GM23248 (cell line): ENCODE results near the gene PLAGL2. TPM values are rescaled to one million over a fixed set of nuclear protein-coding genes. Genes with fewer than 3 reads are reported as not detected.
"Not testable (repeated sequence)": the region's sequence is repeated elsewhere in the genome, so short reads cannot be mapped to it uniquely, and the experiment has no call there.

Source experiments
- DNase-seq: peaks from one replicate; pipeline ENCODE4 v3.0.0-alpha.2; 2015
- H2AFZ ChIP-seq: fragments of 200-600 bp; sonication (generic); 2 replicates; pipeline ENCODE4 v1.6.1; 2016; ENCODE audit warnings: antibody characterized with exemption
- H3F3A ChIP-seq: fragments of 200-600 bp; sonication (generic); 2 replicates; pipeline ENCODE4 v1.6.1; 2016; ENCODE audit warnings: mild to moderate bottlenecking, antibody characterized with exemption, mixed run types; ENCODE audit not compliant: insufficient read depth
- H3K27ac ChIP-seq: fragments of 200-600 bp; sonication (generic); 2 replicates; pipeline ENCODE4 v1.5.1; 2016; ENCODE audit warnings: mild to moderate bottlenecking
- H3K27me3 ChIP-seq: fragments of 200-600 bp; sonication (generic); replicated peaks from 2 replicates; pipeline ENCODE4 v1.6.1; 2016; ENCODE audit warnings: mild to moderate bottlenecking; ENCODE audit not compliant: insufficient read depth
- H3K36me3 ChIP-seq: fragments of 200-600 bp; sonication (generic); 2 replicates; pipeline ENCODE4 v1.6.1; 2016; ENCODE audit warnings: low read depth, mild to moderate bottlenecking
- H3K4me1 ChIP-seq: fragments of 200-600 bp; sonication (generic); 2 replicates; pipeline ENCODE4 v1.6.1; 2016; ENCODE audit warnings: mild to moderate bottlenecking; ENCODE audit not compliant: insufficient read depth
- H3K4me2 ChIP-seq: fragments of 200-600 bp; sonication (generic); one replicate; pipeline ENCODE4 v1.6.1; 2016; ENCODE audit warnings: mild to moderate bottlenecking; ENCODE audit not compliant: unreplicated experiment
- H3K4me3 ChIP-seq: fragments of 200-600 bp; sonication (generic); 2 replicates; pipeline ENCODE4 v1.5.1; 2016; ENCODE audit warnings: mild to moderate bottlenecking
- H3K79me2 ChIP-seq: fragments of 200-600 bp; sonication (generic); 2 replicates; pipeline ENCODE4 v1.6.1; 2016; ENCODE audit warnings: mild to moderate bottlenecking; ENCODE audit not compliant: insufficient read depth
- H3K9ac ChIP-seq: fragments of 200-600 bp; sonication (generic); 2 replicates; pipeline ENCODE4 v1.6.1; 2016; ENCODE audit warnings: mild to moderate bottlenecking
- H3K9me2 ChIP-seq: fragments of 200-600 bp; sonication (generic); 2 replicates; pipeline ENCODE4 v1.6.1; 2016; ENCODE audit warnings: mixed run types, mild to moderate bottlenecking, moderate library complexity; ENCODE audit not compliant: insufficient read depth
- H3K9me3 ChIP-seq: fragments of 200-600 bp; sonication (generic); one replicate; pipeline ENCODE4 v1.6.1; 2017; ENCODE audit warnings: low read depth
- H4K20me1 ChIP-seq: fragments of 200-600 bp; sonication (generic); 2 replicates; pipeline ENCODE4 v1.6.0; 2016; ENCODE audit not compliant: insufficient read depth
- EZH2 ChIP-seq: fragments of 200-600 bp; sonication (generic); IDR thresholded peaks from 2 replicates; pipeline ENCODE4 v1.6.1; 2018; ENCODE audit warnings: antibody characterized with exemption, mild to moderate bottlenecking; ENCODE audit not compliant: insufficient read depth, poor library complexity, severe bottlenecking
- EZH2phosphoT487 ChIP-seq: fragments of 200-600 bp; sonication (generic); IDR thresholded peaks from 2 replicates; pipeline ENCODE4 v1.6.1; 2018; ENCODE audit warnings: antibody characterized with exemption, moderate library complexity, mild to moderate bottlenecking, low read depth; ENCODE audit not compliant: insufficient read depth
- WGBS, 2 experiments: methylation state at CpG; one replicate each; pipeline ENCODE4 v1.1.6; 2015 to 2017; ENCODE audit warnings: low lambda C conversion rate in 2 of 2, low coverage in 1 of 2; ENCODE audit errors: missing lambda C conversion rate in 2 of 2; 5-methylcytosine and 5-hydroxymethylcytosine counted together
- in situ Hi-C: fragments of 300-500 bp; cut with MboI; formaldehyde crosslinking; loops from 2 replicates; pipeline ENCODE4 v1.15.0; 2020
- polyA plus RNA-seq: library from polyadenylated mRNA; unstranded; fragments of >200 nt; fragmentation: Nextera tagmentation; extraction: Ambion mirVana; gene quantifications from 2 replicates; pipeline ENCODE4 v1.2.1, GENCODE V29; 2016
- total RNA-seq: library from RNA; depleted of rRNA; stranded (reverse); fragments of >200 nt; shearing (Covaris generic); gene quantifications from 2 replicates; pipeline ENCODE4 v1.2.3, GENCODE V29; 2014

PLAGL2 gene
- total and polyA plus RNA-seq, 2 experiments from 2014 or later = 2.1 to 4.1 TPM

GRCh38 chr20:32181606-32182005 is 25.9 kb downstream of the PLAGL2 start:
- Histone ChIP-seq H3K9me2 (no peaks in the 10 kb centered on the region), H3K36me3 (no peaks in the 10 kb centered on the region), H3K9me3 (no peaks in the 10 kb centered on the region), H3K79me2 (no peaks in the 10 kb centered on the region), H2AFZ (no peak overlapping the region), H3F3A (no peaks in the 10 kb centered on the region), H3K4me1 (no peaks in the 10 kb centered on the region), H3K27me3 (no peaks in the 10 kb centered on the region), H3K4me3 (no peak overlapping the region), H3K9ac (no peak overlapping the region), H3K4me2 (no peak overlapping the region), H4K20me1 (no peaks in the 10 kb centered on the region), H3K27ac (no peak overlapping the region)
- WGBS, 2 experiments = 92 to 96% methylated on average over 2 of the region's 2 CpGs
- no peak for TF ChIP-seq EZH2
- no peak for TF ChIP-seq EZH2phosphoT487
- in situ Hi-C loops = no loop called here
- no peak for DNase-seq

GRCh38 chr20:32179934-32180333 is 27.6 kb downstream of the PLAGL2 start:
- Histone ChIP-seq H3K4me1 (no peaks in the 10 kb centered on the region), H3K9me2 (no peaks in the 10 kb centered on the region), H2AFZ (no peak overlapping the region), H3K4me2 (no peak overlapping the region), H3K27me3 (no peaks in the 10 kb centered on the region), H3K9ac (no peak overlapping the region), H3K9me3 (no peaks in the 10 kb centered on the region), H3K27ac (no peak overlapping the region), H3K36me3 (no peaks in the 10 kb centered on the region), H3K79me2 (no peaks in the 10 kb centered on the region), H4K20me1 (no peaks in the 10 kb centered on the region), H3K4me3 (no peak overlapping the region), H3F3A (no peaks in the 10 kb centered on the region)
- in situ Hi-C loops = no loop called here
- no peak for DNase-seq
- WGBS, 2 experiments = 76 to 78% methylated on average over 4 of the region's 4 CpGs
- TF ChIP-seq EZH2phosphoT487 = no peak
- no peak for TF ChIP-seq EZH2

GRCh38 chr20:32179515-32179914 is 28.0 kb downstream of the PLAGL2 start:
- no peaks in the 10 kb centered on the region for H3F3A ChIP-seq
- H2AFZ ChIP-seq = no peak overlapping the region
- DNase-seq = no peak
- no peaks in the 10 kb centered on the region for H3K36me3 ChIP-seq
- H4K20me1 ChIP-seq = no peaks in the 10 kb centered on the region
- H3K9me3 ChIP-seq = no peaks in the 10 kb centered on the region
- no peak overlapping the region for H3K4me3 ChIP-seq
- H3K27me3 ChIP-seq = no peaks in the 10 kb centered on the region
- H3K4me1 ChIP-seq = no peaks in the 10 kb centered on the region
- H3K27ac ChIP-seq = no peak overlapping the region
- TF ChIP-seq EZH2 (no peak), EZH2phosphoT487 (no peak)
- in situ Hi-C loops = no loop called here
- no peaks in the 10 kb centered on the region for H3K9me2 ChIP-seq
- H3K9ac ChIP-seq = no peak overlapping the region
- no peak overlapping the region for H3K4me2 ChIP-seq
- 77 to 81% methylated on average over 2 of the region's 2 CpGs for WGBS, 2 experiments
- no peaks in the 10 kb centered on the region for H3K79me2 ChIP-seq

GRCh38 chr20:32177696-32178095 is 29.8 kb downstream of the PLAGL2 start:
- DNase-seq, H3K4me2 ChIP-seq, H3F3A ChIP-seq, H3K9ac ChIP-seq, in situ Hi-C loops, H3K4me1 ChIP-seq, H2AFZ ChIP-seq, H3K27me3 ChIP-seq, H3K36me3 ChIP-seq, H3K9me3 ChIP-seq, H3K4me3 ChIP-seq, H4K20me1 ChIP-seq, H3K79me2 ChIP-seq, H3K9me2 ChIP-seq, H3K27ac ChIP-seq: not testable (repeated sequence)
- 89 to 90% methylated on average over 7 of the region's 7 CpGs for WGBS, 2 experiments

GRCh38 chr20:32168184-32168910 is 39.2 kb downstream of the PLAGL2 start:
- H3K4me3 ChIP-seq = no peak overlapping the region
- TF ChIP-seq EZH2phosphoT487 (no peak), EZH2 (no peak)
- H3K27ac ChIP-seq = no peak overlapping the region
- no peak overlapping the region for H2AFZ ChIP-seq
- H4K20me1 ChIP-seq = no peaks in the 10 kb centered on the region
- H3K36me3 ChIP-seq = peaks cover 4% of the 10 kb centered on the region; the same call in 1 of the 2 replicates
- no peaks in the 10 kb centered on the region for H3K79me2 ChIP-seq
- H3K9me2 ChIP-seq = no peaks in the 10 kb centered on the region
- 0 out of 2 replicates have a peak, but pooled peaks cover 5% of the 10 kb centered on the region for H3K4me1 ChIP-seq
- 88 to 100% methylated on average over 2 of the region's 2 CpGs for WGBS, 2 experiments
- H3K27me3 ChIP-seq = no peaks in the 10 kb centered on the region
- H3K9me3 ChIP-seq = no peaks in the 10 kb centered on the region
- H3F3A ChIP-seq = peaks cover 9% of the 10 kb centered on the region; the same call in 1 of the 2 replicates
- no peak overlapping the region for H3K4me2 ChIP-seq
- peak; percentile 13 for DNase-seq
- in situ Hi-C loops = no loop called here
- H3K9ac ChIP-seq = no peak overlapping the region
